Fibroblast of the aortic adventitia (primary cell): Measurements from ENCODE around the gene DMBX1. TPM values are rescaled to one million over a fixed set of nuclear protein-coding genes. Genes with fewer than 3 reads are reported as not detected.

Source experiments
- DNase-seq: peaks from one replicate; pipeline ENCODE4 v3.0.0-alpha.2; 2010; ENCODE audit warnings: low read depth
- H3K4me3 ChIP-seq: 2 replicates; pipeline ENCODE4 v1.5.1; 2011; ENCODE audit warnings: low read depth, mild to moderate bottlenecking, control low read depth, low read length, moderate library complexity
- total RNA-seq: library from RNA; depleted of rRNA; stranded (reverse); fragments of >200 nt; gene quantifications from 2 replicates; pipeline ENCODE4 v1.2.3, GENCODE V29; 2012; ENCODE audit warnings: low replicate concordance
- TF ChIP-seq, protein P1 (sequence below): IDR thresholded peaks from 2 replicates; pipeline ENCODE4 v1.5.1; 2011; ENCODE audit warnings: mild to moderate bottlenecking, low read length, control low read depth, inconsistent platforms; ENCODE audit not compliant: insufficient read depth

The DMBX1 gene
- total RNA-seq, 1 donor: not detected

DNA sequence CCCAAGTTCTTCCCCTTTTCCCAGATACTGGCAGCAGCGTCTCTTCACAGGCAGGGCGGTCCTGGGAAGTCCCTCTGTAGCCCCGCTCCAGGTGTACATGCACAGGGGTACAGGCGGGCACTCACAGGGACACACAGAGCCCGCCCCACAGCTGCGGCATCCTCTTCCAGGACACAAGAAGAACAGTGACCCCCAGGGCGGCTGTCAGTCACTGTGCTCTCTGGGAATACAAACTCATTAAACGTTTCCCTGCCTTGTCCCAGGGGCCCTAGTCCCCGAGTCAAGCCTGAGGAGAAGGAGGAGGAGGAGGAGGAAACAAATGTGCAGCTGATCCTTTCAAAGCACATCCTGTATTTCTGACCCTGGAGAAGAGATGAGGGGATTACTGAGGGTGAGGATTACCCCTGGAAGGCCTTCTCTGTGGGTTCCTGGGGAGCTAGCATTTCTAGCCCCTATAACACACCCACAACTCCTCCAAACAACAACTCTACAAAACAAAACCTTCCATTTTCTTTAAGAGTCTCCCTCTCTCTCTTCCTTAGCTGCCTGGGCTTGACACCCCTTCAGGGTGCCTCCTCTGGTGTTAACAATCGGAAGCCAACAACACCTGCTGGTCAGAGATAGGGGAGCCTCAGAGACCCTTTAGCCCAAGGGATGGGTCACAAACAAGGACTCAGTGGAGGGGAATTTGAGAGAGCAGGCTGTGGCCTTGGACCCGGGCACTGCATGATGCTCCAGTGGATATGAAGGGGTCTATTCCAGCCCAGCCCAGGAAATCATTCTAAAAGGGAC, 28.4 kb upstream of the DMBX1 start:
- DNase-seq: no peak
- TF ChIP-seq, protein P1, sequence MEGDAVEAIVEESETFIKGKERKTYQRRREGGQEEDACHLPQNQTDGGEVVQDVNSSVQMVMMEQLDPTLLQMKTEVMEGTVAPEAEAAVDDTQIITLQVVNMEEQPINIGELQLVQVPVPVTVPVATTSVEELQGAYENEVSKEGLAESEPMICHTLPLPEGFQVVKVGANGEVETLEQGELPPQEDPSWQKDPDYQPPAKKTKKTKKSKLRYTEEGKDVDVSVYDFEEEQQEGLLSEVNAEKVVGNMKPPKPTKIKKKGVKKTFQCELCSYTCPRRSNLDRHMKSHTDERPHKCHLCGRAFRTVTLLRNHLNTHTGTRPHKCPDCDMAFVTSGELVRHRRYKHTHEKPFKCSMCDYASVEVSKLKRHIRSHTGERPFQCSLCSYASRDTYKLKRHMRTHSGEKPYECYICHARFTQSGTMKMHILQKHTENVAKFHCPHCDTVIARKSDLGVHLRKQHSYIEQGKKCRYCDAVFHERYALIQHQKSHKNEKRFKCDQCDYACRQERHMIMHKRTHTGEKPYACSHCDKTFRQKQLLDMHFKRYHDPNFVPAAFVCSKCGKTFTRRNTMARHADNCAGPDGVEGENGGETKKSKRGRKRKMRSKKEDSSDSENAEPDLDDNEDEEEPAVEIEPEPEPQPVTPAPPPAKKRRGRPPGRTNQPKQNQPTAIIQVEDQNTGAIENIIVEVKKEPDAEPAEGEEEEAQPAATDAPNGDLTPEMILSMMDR: no peak
- no peak overlapping the region for H3K4me3 ChIP-seq

- TF ChIP-seq, protein P1: no peak
- no peak overlapping the region for H3K4me3 ChIP-seq
- no peak for DNase-seq
These were observed 27.7 kb upstream of the DMBX1 start for GRCh38 chr1:46461809-46462448.

GRCh38 chr1:46464013-46464548, 25.6 kb upstream of the DMBX1 start:
- H3K4me3 ChIP-seq: no peak overlapping the region
- TF ChIP-seq, protein P1: no peak
- DNase-seq: no peak

DNA sequence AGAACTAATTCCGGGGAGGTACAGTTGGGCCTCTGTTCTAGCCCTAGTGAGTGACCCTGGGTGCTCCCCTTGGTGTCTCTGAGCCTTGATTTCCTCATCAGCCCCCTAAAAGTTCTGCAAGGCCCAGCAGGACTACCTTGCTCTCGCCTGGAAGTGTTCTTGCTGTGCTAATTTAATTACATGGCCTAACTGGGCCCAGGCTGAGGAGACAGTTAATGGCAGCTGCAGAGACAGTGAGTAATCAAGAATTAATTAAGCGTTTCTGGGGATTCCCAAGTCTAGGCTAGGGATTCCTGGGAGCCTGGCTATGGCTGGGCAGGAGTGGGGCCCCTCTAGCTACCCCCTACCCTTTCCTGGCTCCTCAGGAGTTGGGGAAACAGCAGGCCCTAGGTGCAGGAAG, 24.7 kb upstream of the DMBX1 start:
- TF ChIP-seq, protein P1: no peak
- DNase-seq: no peak

GRCh38 chr1:46465981-46466476, 23.6 kb upstream of the DMBX1 start:
- DNase-seq: no peak
- TF ChIP-seq, protein P1: no peak
- no peak overlapping the region for H3K4me3 ChIP-seq

More for the DNA sequence above, 24.7 kb upstream of the DMBX1 start:
- H3K4me3 ChIP-seq: no peak overlapping the region

- TF ChIP-seq, protein P1: no peak
- peak overlapping the region; percentile 59 for H3K4me3 ChIP-seq
- DNase-seq: peak; percentile 7
These were observed 23.0 kb upstream of the DMBX1 start for GRCh38 chr1:46466477-46467182.
